Measurements from ENCODE around the gene IREB2.

DNA sequence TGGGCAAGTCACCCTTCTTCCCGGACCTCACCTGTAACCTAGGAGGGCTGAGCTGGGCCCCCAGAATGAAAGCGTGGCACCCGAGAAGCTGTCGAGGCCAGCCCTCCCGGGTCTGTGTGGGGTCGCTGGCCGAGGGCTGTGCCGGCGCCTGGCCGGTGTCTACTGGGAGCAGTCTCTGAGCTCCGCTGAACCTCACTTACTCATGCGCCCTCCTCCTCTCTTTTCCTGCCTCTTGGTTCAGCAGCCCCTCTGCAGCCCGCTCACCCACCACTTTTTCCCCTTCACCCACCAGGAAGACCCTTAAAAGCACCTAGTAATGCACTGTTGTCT is 69.8 kb downstream of the IREB2 start:
- no peak for TF ChIP-seq POLR2A (IDR thresholded peaks at IDR 0.05)
- TF ChIP-seq, protein P1, sequence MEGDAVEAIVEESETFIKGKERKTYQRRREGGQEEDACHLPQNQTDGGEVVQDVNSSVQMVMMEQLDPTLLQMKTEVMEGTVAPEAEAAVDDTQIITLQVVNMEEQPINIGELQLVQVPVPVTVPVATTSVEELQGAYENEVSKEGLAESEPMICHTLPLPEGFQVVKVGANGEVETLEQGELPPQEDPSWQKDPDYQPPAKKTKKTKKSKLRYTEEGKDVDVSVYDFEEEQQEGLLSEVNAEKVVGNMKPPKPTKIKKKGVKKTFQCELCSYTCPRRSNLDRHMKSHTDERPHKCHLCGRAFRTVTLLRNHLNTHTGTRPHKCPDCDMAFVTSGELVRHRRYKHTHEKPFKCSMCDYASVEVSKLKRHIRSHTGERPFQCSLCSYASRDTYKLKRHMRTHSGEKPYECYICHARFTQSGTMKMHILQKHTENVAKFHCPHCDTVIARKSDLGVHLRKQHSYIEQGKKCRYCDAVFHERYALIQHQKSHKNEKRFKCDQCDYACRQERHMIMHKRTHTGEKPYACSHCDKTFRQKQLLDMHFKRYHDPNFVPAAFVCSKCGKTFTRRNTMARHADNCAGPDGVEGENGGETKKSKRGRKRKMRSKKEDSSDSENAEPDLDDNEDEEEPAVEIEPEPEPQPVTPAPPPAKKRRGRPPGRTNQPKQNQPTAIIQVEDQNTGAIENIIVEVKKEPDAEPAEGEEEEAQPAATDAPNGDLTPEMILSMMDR (IDR thresholded peaks at IDR 0.05): no peak

Data from upper lobe of left lung (tissue), 4 donors.